GM13976 (cell line): ENCODE data around the gene RAB40B.

ENCODE experiments used
- DNase-seq: peaks from one replicate; pipeline ENCODE4 v3.0.0; 2012; ENCODE audit warnings: low spot score
- in situ Hi-C: fragments of 300-500 bp; cut with MboI; formaldehyde crosslinking; loops from one replicate; pipeline ENCODE4 v1.12.0; 2022; ENCODE audit warnings: low sequenced_read_pairs, mixed read lengths, inconsistent platforms; ENCODE audit not compliant: unreplicated experiment
- TF ChIP-seq, protein P1 (sequence below): IDR thresholded peaks from 2 replicates; pipeline ENCODE4 v1.5.1; 2012; ENCODE audit warnings: borderline replicate concordance, mild to moderate bottlenecking; ENCODE audit not compliant: insufficient read depth; ENCODE audit errors: extremely low read depth, missing control alignments, control extremely low read depth

Gene RAB40B

DNA sequence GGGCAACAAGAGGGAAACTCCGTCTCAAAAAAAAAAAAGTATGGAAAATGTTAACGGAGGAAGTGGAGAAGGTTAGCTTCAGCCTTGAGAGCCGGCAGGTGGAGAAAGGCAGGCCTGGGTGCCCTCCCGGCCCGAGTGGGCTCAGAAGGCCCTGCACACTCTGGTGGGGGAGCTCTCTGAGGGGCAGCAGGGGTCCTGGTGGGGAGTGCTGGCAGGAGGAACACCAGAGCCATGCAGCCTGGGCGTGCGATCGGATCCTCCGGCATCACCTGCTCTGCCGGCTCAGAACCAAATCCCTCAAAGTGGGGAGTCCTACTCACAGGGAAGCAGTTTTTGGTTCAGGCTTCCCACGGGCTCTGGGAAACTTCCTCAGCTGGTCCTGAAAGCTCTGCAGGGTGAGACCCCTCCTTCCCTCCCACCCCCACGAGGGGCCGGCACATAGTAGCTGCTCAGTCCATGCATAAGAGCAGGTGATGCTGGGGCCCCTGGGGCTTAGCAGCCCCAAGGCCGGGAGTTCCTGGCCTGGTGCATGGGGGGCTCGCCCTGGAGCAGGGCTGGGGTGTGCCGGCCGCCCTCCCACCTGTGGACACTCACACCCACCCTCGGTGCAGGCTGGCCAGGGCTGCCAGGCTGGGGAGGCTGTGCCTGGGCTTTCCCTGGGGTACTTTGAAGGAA, 38.1 kb upstream of the RAB40B start:
- DNase-seq = no peak
- TF ChIP-seq, protein P1, sequence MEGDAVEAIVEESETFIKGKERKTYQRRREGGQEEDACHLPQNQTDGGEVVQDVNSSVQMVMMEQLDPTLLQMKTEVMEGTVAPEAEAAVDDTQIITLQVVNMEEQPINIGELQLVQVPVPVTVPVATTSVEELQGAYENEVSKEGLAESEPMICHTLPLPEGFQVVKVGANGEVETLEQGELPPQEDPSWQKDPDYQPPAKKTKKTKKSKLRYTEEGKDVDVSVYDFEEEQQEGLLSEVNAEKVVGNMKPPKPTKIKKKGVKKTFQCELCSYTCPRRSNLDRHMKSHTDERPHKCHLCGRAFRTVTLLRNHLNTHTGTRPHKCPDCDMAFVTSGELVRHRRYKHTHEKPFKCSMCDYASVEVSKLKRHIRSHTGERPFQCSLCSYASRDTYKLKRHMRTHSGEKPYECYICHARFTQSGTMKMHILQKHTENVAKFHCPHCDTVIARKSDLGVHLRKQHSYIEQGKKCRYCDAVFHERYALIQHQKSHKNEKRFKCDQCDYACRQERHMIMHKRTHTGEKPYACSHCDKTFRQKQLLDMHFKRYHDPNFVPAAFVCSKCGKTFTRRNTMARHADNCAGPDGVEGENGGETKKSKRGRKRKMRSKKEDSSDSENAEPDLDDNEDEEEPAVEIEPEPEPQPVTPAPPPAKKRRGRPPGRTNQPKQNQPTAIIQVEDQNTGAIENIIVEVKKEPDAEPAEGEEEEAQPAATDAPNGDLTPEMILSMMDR = no peak
- in situ Hi-C loops = no loop called here

DNA sequence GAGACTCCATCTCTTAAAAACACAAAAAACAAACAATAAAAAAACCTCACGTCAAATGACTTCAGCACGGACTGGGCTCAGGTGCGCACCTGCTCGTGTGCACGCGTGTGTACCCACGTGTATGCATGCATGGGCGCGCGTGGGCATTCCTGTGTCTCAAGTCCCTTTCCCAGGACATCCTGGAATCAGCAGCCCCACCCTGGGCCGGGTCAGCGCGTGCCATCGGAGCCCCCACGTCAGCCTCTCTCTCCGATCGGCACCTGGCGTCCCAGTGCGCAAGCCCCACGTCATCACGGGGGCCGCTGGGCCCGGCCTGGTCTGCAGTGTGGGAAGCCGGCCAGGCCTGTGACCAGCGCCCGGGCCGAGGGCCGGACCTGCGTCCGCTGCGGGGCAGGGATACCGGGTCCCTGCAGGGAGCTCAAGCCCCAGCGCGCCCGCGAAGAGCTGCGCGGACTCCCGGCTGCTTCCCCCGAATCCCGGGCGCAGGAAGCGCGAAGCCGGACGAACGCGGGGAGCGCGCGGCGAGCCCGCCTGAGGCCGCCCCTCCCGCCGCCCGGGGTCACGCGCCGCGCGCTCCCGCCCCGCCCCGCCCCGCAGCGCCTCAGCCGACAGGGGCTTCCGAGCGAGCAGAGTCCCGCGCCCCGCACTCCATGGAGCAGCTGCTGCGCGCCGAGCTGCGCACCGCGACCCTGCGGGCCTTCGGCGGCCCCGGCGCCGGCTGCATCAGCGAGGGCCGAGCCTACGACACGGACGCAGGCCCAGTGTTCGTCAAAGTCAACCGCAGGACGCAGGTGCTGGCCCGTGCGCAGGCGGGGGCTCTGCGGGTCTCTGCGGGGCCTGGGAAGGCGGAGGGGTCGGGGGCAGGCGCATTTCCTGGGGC, 36.7 kb upstream of the RAB40B start, which contains the start of gene FN3K:
Gene FN3K, plus strand, starts transcription at position 629 of the 880 bp plus-strand sequence. Its CDS starts 22 bp downstream, at position 651.
- DNase-seq = peak; percentile 57
- in situ Hi-C loops = no loop called here
- TF ChIP-seq, protein P1 = no peak

- in situ Hi-C loops = no loop called here
- TF ChIP-seq, protein P1 = no peak
- no peak for DNase-seq
Measured at GRCh38 chr17:82732118-82732743, 33.7 kb upstream of the RAB40B start.

DNA sequence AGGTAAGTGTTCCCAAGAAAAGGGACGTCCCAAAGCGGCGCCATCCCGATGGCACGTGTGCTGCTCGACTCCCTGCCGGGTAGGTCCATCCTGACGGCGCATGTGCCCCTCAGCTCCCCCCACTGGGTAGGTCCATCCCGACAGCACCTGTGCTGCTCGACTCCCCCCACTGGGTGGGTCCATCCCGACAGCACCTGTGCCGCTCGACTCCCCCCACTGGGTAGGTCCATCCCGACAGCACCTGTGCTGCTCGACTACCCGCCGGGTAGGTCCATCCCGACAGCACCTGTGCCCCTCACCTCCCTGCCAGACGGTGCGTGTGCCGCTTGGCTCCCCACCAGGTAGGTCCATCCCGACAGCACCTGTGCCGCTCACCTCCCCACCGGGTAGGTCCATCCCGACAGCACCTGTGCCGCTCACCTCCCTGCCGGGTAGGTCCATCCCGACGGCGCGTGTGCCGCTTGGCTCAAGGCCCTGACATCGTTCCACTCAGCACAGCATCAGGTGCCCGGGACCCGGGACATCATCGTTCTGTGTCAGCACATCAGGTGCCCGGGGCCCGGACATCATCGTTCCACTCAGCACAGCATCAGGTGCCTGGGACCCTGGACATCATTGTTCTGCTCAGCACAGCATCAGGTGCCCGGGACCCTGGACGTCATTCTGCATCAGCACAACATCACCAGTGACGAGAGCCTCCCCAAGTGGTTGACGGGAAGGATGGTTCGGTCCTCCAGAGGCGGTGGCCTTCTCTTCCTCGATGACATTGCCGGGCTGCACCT, 31.2 kb upstream of the RAB40B start:
- no peak for DNase-seq
- TF ChIP-seq, protein P1 = no peak
- in situ Hi-C loops = no loop called here

GRCh38 chr17:82726427-82726826, 27.9 kb upstream of the RAB40B start:
- TF ChIP-seq, protein P1 = no peak
- in situ Hi-C loops = no loop called here
- no peak for DNase-seq

DNA sequence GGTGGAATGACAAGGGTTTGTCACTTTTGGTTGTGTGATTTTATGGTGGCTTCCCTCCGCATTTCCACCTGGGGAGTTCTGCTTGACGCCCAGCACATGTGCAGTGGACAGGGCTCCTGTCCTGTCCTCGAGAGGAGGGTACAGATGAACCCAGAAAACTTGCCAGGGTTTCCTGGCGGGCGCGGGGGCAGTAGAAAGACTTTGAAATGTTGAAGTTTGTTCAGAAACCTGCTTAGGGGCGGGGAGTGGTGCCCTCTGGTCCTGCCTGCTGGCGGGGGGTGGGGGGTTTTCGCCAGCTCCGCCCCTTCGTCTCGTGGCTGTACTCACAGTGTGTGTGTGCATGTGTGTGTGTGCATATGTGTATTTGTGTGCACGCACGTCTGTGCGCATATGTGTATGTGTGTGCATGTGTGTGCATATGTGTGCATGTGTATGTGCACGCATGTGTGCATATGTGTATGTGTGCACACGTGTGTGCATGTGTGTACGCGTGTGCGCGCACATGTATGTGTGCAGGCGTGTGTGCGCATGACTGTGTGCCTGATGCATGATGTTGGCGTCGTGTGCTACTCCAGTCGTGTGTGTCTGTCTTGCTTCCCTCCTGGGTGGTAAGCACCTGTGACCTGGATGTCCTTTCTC, 24.8 kb upstream of the RAB40B start:
- no peak for DNase-seq
- in situ Hi-C loops = no loop called here
- TF ChIP-seq, protein P1 = no peak
